ENCODE measurements around the gene PSD4. TPM values are rescaled to one million over a fixed set of nuclear protein-coding genes. Genes with fewer than 3 reads are reported as not detected.

Gene PSD4
- polyA plus RNA-seq, 1 donor from 2014 or later = 0.67 TPM

DNA sequence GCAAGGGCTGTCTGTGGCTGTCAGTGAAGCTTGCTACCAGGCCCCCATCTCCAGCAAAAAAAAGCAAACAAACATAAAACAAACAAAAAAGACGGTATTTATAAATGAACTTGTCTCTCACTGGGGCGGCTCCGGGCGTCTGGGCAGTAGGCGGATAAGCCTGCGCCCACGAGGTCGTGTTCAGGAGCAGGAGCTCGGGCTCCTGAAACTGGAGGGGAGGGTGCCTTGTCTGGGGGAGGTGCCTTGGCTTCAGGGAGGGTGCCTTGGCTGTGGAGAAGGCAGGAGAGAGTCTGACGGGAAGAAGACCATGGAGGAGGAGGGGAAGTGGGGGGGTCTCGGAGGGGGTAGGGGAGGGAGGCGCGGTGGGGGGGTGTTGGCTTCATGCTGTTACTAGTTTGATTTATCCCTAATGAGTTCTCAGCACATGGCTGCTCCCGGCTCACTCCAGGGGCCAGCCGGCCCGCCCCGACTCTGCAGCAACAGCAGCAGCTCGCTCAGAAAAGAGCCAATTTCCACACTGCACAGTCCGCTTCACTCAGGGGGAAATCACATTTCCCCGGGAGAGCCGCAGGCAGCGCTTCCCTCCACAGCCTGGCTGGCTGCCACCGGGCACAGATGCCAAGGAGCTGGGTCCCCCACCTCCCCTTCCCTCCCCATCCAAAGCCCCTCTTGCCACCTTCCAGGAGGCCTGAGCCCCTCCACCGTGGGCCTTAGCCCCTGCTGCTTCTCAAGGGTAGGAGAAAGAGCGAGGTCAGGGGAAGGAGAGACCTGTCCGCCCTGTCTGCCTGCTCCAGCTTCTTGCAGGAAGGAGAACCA lies 38.7 kb downstream of the PSD4 start:
- Histone ChIP-seq H3K9me2 (ENCODE audit: insufficient read depth, low read length) (no peaks in the 10 kb centered on the region), H3K9ac (ENCODE audit: low read length) (no peak overlapping the region), H3K79me2 (replicated peaks; ENCODE audit: insufficient read depth, low read length) (no peaks in the 10 kb centered on the region), H3K9me3 (ENCODE audit: low read length) (no peaks in the 10 kb centered on the region), H3F3A (ENCODE audit: insufficient read depth, low read length, poor library complexity, severe bottlenecking) (no peaks in the 10 kb centered on the region), H2AFZ (ENCODE audit: low read depth, low read length) (no peak overlapping the region), H3K27me3 (ENCODE audit: insufficient read depth, low read depth, low read length) (no peaks in the 10 kb centered on the region), H3K27ac (ENCODE audit: low read length) (peak overlapping the region; percentile 16), H3K4me2 (ENCODE audit: low read length) (no peak overlapping the region), H3K36me3 (ENCODE audit: insufficient read depth, low read length) (no peaks in the 10 kb centered on the region), H3K4me3 (ENCODE audit: low read length) (no peak overlapping the region), H4K20me1 (ENCODE audit: insufficient read depth) (no peaks in the 10 kb centered on the region)
- TF ChIP-seq SMC3 (conservative IDR thresholded peaks at IDR 0.05; ENCODE audit: poor library complexity) (no peak), TAF1 (IDR thresholded peaks at IDR 0.05; ENCODE audit: low read depth) (no peak), EP300 (conservative IDR thresholded peaks at IDR 0.05; ENCODE audit: poor library complexity, severe bottlenecking) (no peak), EZH2 (IDR thresholded peaks at IDR 0.05; ENCODE audit: borderline replicate concordance, insufficient read depth, low read length, poor library complexity, severe bottlenecking) (no peak), RAD21 (conservative IDR thresholded peaks at IDR 0.05) (no peak), POLR2AphosphoS5 (IDR thresholded peaks at IDR 0.05) (no peak), MXI1 (conservative IDR thresholded peaks at IDR 0.05; ENCODE audit: poor library complexity, severe bottlenecking) (no peak)
- TF ChIP-seq, protein P1, sequence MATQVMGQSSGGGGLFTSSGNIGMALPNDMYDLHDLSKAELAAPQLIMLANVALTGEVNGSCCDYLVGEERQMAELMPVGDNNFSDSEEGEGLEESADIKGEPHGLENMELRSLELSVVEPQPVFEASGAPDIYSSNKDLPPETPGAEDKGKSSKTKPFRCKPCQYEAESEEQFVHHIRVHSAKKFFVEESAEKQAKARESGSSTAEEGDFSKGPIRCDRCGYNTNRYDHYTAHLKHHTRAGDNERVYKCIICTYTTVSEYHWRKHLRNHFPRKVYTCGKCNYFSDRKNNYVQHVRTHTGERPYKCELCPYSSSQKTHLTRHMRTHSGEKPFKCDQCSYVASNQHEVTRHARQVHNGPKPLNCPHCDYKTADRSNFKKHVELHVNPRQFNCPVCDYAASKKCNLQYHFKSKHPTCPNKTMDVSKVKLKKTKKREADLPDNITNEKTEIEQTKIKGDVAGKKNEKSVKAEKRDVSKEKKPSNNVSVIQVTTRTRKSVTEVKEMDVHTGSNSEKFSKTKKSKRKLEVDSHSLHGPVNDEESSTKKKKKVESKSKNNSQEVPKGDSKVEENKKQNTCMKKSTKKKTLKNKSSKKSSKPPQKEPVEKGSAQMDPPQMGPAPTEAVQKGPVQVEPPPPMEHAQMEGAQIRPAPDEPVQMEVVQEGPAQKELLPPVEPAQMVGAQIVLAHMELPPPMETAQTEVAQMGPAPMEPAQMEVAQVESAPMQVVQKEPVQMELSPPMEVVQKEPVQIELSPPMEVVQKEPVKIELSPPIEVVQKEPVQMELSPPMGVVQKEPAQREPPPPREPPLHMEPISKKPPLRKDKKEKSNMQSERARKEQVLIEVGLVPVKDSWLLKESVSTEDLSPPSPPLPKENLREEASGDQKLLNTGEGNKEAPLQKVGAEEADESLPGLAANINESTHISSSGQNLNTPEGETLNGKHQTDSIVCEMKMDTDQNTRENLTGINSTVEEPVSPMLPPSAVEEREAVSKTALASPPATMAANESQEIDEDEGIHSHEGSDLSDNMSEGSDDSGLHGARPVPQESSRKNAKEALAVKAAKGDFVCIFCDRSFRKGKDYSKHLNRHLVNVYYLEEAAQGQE (IDR thresholded peaks at IDR 0.05; ENCODE audit: borderline replicate concordance) = no peak
- TF ChIP-seq, protein P2, sequence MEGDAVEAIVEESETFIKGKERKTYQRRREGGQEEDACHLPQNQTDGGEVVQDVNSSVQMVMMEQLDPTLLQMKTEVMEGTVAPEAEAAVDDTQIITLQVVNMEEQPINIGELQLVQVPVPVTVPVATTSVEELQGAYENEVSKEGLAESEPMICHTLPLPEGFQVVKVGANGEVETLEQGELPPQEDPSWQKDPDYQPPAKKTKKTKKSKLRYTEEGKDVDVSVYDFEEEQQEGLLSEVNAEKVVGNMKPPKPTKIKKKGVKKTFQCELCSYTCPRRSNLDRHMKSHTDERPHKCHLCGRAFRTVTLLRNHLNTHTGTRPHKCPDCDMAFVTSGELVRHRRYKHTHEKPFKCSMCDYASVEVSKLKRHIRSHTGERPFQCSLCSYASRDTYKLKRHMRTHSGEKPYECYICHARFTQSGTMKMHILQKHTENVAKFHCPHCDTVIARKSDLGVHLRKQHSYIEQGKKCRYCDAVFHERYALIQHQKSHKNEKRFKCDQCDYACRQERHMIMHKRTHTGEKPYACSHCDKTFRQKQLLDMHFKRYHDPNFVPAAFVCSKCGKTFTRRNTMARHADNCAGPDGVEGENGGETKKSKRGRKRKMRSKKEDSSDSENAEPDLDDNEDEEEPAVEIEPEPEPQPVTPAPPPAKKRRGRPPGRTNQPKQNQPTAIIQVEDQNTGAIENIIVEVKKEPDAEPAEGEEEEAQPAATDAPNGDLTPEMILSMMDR (IDR thresholded peaks at IDR 0.05; ENCODE audit: poor library complexity, severe bottlenecking) = no peak

DNA sequence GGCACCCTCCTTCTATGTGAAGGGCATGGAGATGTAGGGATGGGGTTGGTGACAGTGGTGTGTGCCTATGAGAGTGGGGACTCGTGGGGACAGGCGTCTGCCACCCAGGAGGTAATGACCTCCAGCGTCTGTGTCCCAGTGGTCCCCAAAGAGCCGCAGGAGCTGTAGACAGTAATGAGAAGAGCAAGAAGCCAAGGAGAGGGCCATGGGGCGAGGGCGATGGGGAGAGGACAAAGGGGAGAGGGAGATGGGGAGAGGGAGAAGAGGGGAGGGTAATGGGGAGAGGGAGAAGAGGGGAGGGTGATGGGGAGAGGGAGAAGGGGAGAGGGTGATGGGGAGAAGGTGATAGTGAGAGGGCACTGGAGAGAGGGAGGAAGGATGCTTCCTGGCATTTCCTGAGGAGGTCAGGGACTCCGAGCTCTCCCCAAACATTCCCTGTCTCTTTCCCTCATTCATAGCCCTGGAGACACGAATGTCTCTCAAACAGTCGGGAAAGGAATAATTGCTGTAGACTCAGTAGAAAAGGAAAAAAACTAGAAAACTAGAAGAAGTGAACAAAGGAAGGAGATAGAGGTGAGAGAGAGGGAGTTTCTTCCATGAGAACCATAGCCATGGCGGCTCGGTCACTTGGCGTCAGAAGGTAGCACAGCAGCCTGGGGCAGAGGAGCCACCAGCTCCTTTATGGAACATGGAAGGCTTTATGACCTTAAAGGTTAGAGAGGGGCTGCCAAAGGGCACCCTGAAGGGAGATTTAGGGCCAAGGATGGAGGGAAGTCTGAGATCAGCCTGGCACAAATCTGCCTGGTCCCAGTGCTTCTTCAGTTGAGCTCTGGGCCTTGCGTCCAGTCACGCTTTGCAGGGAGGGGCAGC lies 39.5 kb downstream of the PSD4 start:
- H3K36me3 ChIP-seq (ENCODE audit: insufficient read depth, low read length) = no peaks in the 10 kb centered on the region
- no peak overlapping the region for H3K4me2 ChIP-seq (ENCODE audit: low read length)
- no peak overlapping the region for H3K9ac ChIP-seq (ENCODE audit: low read length)
- no peak overlapping the region for H3K4me3 ChIP-seq (ENCODE audit: low read length)
- H3K9me2 ChIP-seq (ENCODE audit: insufficient read depth, low read length) = no peaks in the 10 kb centered on the region
- no peaks in the 10 kb centered on the region for H4K20me1 ChIP-seq (ENCODE audit: insufficient read depth)
- H3K27ac ChIP-seq (ENCODE audit: low read length) = peak overlapping the region; percentile 16
- H3K79me2 ChIP-seq (replicated peaks; ENCODE audit: insufficient read depth, low read length) = no peaks in the 10 kb centered on the region
- H3K9me3 ChIP-seq (ENCODE audit: low read length) = no peaks in the 10 kb centered on the region
- H2AFZ ChIP-seq (ENCODE audit: low read depth, low read length) = no peak overlapping the region
- TF ChIP-seq TAF1 (IDR thresholded peaks at IDR 0.05; ENCODE audit: low read depth) (no peak), EZH2 (IDR thresholded peaks at IDR 0.05; ENCODE audit: borderline replicate concordance, insufficient read depth, low read length, poor library complexity, severe bottlenecking) (no peak), MXI1 (conservative IDR thresholded peaks at IDR 0.05; ENCODE audit: poor library complexity, severe bottlenecking) (no peak), SMC3 (conservative IDR thresholded peaks at IDR 0.05; ENCODE audit: poor library complexity) (no peak), EP300 (conservative IDR thresholded peaks at IDR 0.05; ENCODE audit: poor library complexity, severe bottlenecking) (no peak), RAD21 (conservative IDR thresholded peaks at IDR 0.05) (no peak)
- TF ChIP-seq, protein P1 (IDR thresholded peaks at IDR 0.05; ENCODE audit: borderline replicate concordance) = no peak
- TF ChIP-seq, protein P2 (IDR thresholded peaks at IDR 0.05; ENCODE audit: poor library complexity, severe bottlenecking) = no peak
- H3F3A ChIP-seq (ENCODE audit: insufficient read depth, low read length, poor library complexity, severe bottlenecking) = no peaks in the 10 kb centered on the region
- H3K27me3 ChIP-seq (ENCODE audit: insufficient read depth, low read depth, low read length) = no peaks in the 10 kb centered on the region
